GM12878 (cell line): ENCODE data around the gene C1QTNF8. TPM values are rescaled to one million over a fixed set of nuclear protein-coding genes. Genes with fewer than 3 reads are reported as not detected.

Source experiments
- ATAC-seq: fragments of 200-7000 bp; cut with Tn5 transposase; 3 replicates; pipeline ENCODE4 v1.9.1; 2020; ENCODE audit warnings: mild to moderate bottlenecking, moderate library complexity
- BruUV-seq: library from RNA; stranded (reverse); fragments of 400-500 nt; replicated peaks from 2 replicates; lab custom pipeline; 2021; lab: Mats Ljungman, UMichigan
- CTCF ChIA-PET: fragments of 300-600 bp; sonication (Branson Sonifier 250); formaldehyde crosslinking; extraction: SDS; loops from one replicate; lab custom pipeline; 2021; ENCODE audit warnings: inconsistent platforms; lab: Yijun Ruan, JAX
- POLR2A ChIA-PET: fragments of 350-600 bp; formaldehyde crosslinking; extraction: SDS; loops from one replicate; lab custom pipeline; 2021; ENCODE audit warnings: inconsistent platforms; lab: Charles Lee
- RAD21 ChIA-PET: fragments of 300-600 bp; sonication (Branson Sonifier 250); formaldehyde crosslinking; loops from one replicate; lab custom pipeline; 2023; ENCODE audit warnings: antibody characterized with exemption; ENCODE audit not compliant: unreplicated experiment; lab: Charles Lee
- SMC1A ChIA-PET: fragments of 300-600 bp; sonication (Branson Sonifier 250); formaldehyde crosslinking; loops from one replicate; lab custom pipeline; 2023; ENCODE audit not compliant: unreplicated experiment, uncharacterized antibody; lab: Charles Lee
- DNase-seq: peaks from one replicate; pipeline ENCODE4 v3.0.0-alpha.2; 2011; ENCODE audit warnings: low read depth, low spot score
- FAIRE-seq: peaks from 3 replicates; lab custom pipeline; 2011; peaks lifted over from hg19 to GRCh38; lab: Jason Lieb, UNC
- H2AFZ ChIP-seq: 2 replicates; pipeline ENCODE4 v1.6.0; 2011; ENCODE audit warnings: low read depth, low read length, control low read depth; ENCODE audit not compliant: control insufficient read depth
- H3K27ac ChIP-seq: 2 replicates; pipeline ENCODE4 v1.5.1; 2011; ENCODE audit warnings: control low read depth; ENCODE audit not compliant: control insufficient read depth, insufficient read depth
- H3K27me3 ChIP-seq, 2 experiments: replicated peaks in 1 of 2; 2 replicates each; pipeline versions ENCODE4 v1.6.0 to v1.6.1; 2011; ENCODE audit warnings: low read length in 1 of 2; ENCODE audit not compliant: control insufficient read depth in 2 of 2, insufficient read depth in 2 of 2
- H3K36me3 ChIP-seq, 2 experiments: 2 replicates each; pipeline ENCODE4 v1.5.1; 2011; ENCODE audit warnings: low read length in 1 of 2; ENCODE audit not compliant: control insufficient read depth in 2 of 2, insufficient read depth in 2 of 2
- H3K4me1 ChIP-seq: 2 replicates; pipeline ENCODE4 v1.6.1; 2011; ENCODE audit warnings: mild to moderate bottlenecking, low read length, moderate library complexity, mixed read lengths; ENCODE audit not compliant: control insufficient read depth, insufficient read depth
- H3K4me2 ChIP-seq: 2 replicates; pipeline ENCODE4 v1.6.0; 2011; ENCODE audit warnings: control low read depth; ENCODE audit not compliant: control insufficient read depth, insufficient read depth
- H3K4me3 ChIP-seq: fragments of 200-600 bp; sonication (generic); 2 replicates; pipeline ENCODE4 v1.5.1; 2016
- H3K79me2 ChIP-seq: 2 replicates; pipeline ENCODE4 v1.6.0; 2011; ENCODE audit warnings: low read length; ENCODE audit not compliant: control insufficient read depth, insufficient read depth
- H3K9ac ChIP-seq: 2 replicates; pipeline ENCODE4 v1.8.0; 2011; ENCODE audit warnings: low read length, control low read depth, mixed read lengths; ENCODE audit not compliant: control insufficient read depth, insufficient read depth
- H3K9me3 ChIP-seq: replicated peaks from 3 replicates; pipeline ENCODE4 v1.5.1; 2011; ENCODE audit warnings: mild to moderate bottlenecking, low read length; ENCODE audit not compliant: control insufficient read depth, insufficient read depth
- H4K20me1 ChIP-seq: 2 replicates; pipeline ENCODE4 v1.6.0; 2011; ENCODE audit not compliant: control insufficient read depth, insufficient read depth
- MYC ChIP-seq: IDR thresholded peaks from 2 replicates; pipeline ENCODE4 v1.6.1; 2011; ENCODE audit warnings: mild to moderate bottlenecking, low read length, moderate library complexity, inconsistent platforms; ENCODE audit not compliant: insufficient read depth, insufficient replicate concordance, insufficient read length, severe bottlenecking
- NFXL1 ChIP-seq: fragments of 450-650 bp; IDR thresholded peaks from 2 replicates; pipeline ENCODE4 v1.6.1; 2017; ENCODE audit warnings: antibody characterized with exemption, mild to moderate bottlenecking, borderline replicate concordance
- SREBF2 ChIP-seq: IDR thresholded peaks from 2 replicates; pipeline ENCODE4 v1.6.1; 2012; ENCODE audit warnings: mild to moderate bottlenecking, low read length
- ZBTB11 ChIP-seq: fragments of 450-650 bp; formaldehyde crosslinking; IDR thresholded peaks from 2 replicates; pipeline ENCODE4 v1.5.0; 2022; ENCODE audit warnings: mild to moderate bottlenecking, missing genetic modification characterization
- WGBS: methylation state at CpG from one replicate; pipeline ENCODE4 v1.1.6; 2016; ENCODE audit warnings: low lambda C conversion rate; ENCODE audit not compliant: insufficient replicate concordance, insufficient coverage; ENCODE audit errors: missing lambda C conversion rate; 5-methylcytosine and 5-hydroxymethylcytosine counted together
- in situ Hi-C: fragments of 300-500 bp; cut with MboI; formaldehyde crosslinking; loops from 9 replicates; pipeline ENCODE4 v1.14.3; 2018; ENCODE audit warnings: mixed read lengths
- intact Hi-C: fragments of 100-400 bp; cut with micrococcal nuclease; formaldehyde crosslinking; loops from one replicate; pipeline ENCODE4 v1.14.2; 2022; ENCODE audit not compliant: unreplicated experiment
- polyA plus RNA-seq, 11 experiments: library from polyadenylated mRNA; depleted of rRNA in 4 of 11; unstranded in 6 of 11; stranded (reverse) in 5 of 11; fragments of >200 nt; fragmentation: Nextera tagmentation in 4 of 11; fragmentation: Illumina TruSeq in 1 of 11; extraction: Ambion mirVana in 4 of 11; extraction: Trizol in 1 of 11; gene quantifications; 1 replicate in 1 of 11; 2 replicates in 10 of 11; pipeline versions ENCODE4 v1.2.1 to v1.2.3, GENCODE V29; 2011 to 2016; ENCODE audit warnings: inconsistent platforms in 2 of 11, missing spikeins in 2 of 11, low read depth in 1 of 11
- total RNA-seq, 4 experiments: library from RNA; depleted of rRNA in 3 of 4; stranded (reverse); fragments of >200 nt in 3 of 4; fragmentation: Illumina TruSeq in 1 of 4; extraction: Trizol in 1 of 4; gene quantifications; 2 replicates each; pipeline versions ENCODE4 v1.2.1 to v1.2.3, GENCODE V29; 2013 to 2021

The C1QTNF8 gene
- total and polyA plus RNA-seq, 10 of the 15 experiments (the other 5 are each of a cell fraction or from before 2014, with no cell fraction given), result not detected

GRCh38 chr16:1133810-1134520 lies 37.9 kb upstream of the C1QTNF8 start:
- Histone ChIP-seq H3K9ac (no peak overlapping the region), H3K4me3 (no peak overlapping the region), H3K4me1 (no peaks in the 10 kb centered on the region), H3K4me2 (no peak overlapping the region), H3K36me3 (no peaks in the 10 kb centered on the region), H2AFZ (no peak overlapping the region), H3K9me3 (no peaks in the 10 kb centered on the region), H4K20me1 (no peaks in the 10 kb centered on the region), H3K27me3 (no peaks in the 10 kb centered on the region), H3K27ac (no peak overlapping the region), H3K79me2 (no peaks in the 10 kb centered on the region)
- in situ Hi-C loops, result no loop called here
- intact Hi-C loops, result no loop called here
- FAIRE-seq (no peak), DNase-seq (no peak), ATAC-seq (no peak)
- TF ChIP-seq SREBF2, result no peak
- TF ChIP-seq MYC, result no peak
- TF ChIP-seq NFXL1, result no peak
- TF ChIP-seq ZBTB11 (CRISPR knock-in tag), result no peak
- POLR2A ChIA-PET, result no interaction called here
- 37% methylated on average over 26 of the region's 30 CpGs for WGBS
- SMC1A ChIA-PET, result no interaction called here
- no TSS peak for BruUV-seq
- CTCF ChIA-PET, result no interaction called here
- RAD21 ChIA-PET, result no interaction called here
